ENCODE measurements around the gene CDH18.

Gene CDH18

GRCh38 chr5:19719109-19719508, 268.9 kb downstream of the CDH18 start:
- H3K4me3 ChIP-seq (ENCODE audit: low read depth, low read length): no peak overlapping the region
- DNase-seq (ENCODE audit: low read depth): no peak
- no peak for TF ChIP-seq CTCF (IDR thresholded peaks at IDR 0.05; ENCODE audit: insufficient read depth, low read depth, low read length, missing control alignments)

GRCh38 chr5:19713740-19714139, 274.3 kb downstream of the CDH18 start:
- no peak for DNase-seq (ENCODE audit: low read depth)
- H3K4me3 ChIP-seq (ENCODE audit: low read depth, low read length): no peak overlapping the region
- TF ChIP-seq CTCF (IDR thresholded peaks at IDR 0.05; ENCODE audit: insufficient read depth, low read depth, low read length, missing control alignments): no peak

- TF ChIP-seq CTCF (IDR thresholded peaks at IDR 0.05; ENCODE audit: insufficient read depth, low read depth, low read length, missing control alignments): no peak
- DNase-seq (ENCODE audit: low read depth): no peak
- H3K4me3 ChIP-seq (ENCODE audit: low read depth, low read length): no peak overlapping the region
Observed at GRCh38 chr5:19709403-19709802, 278.6 kb downstream of the CDH18 start.

- DNase-seq (ENCODE audit: low read depth): no peak
- H3K4me3 ChIP-seq (ENCODE audit: low read depth, low read length): no peak overlapping the region
- TF ChIP-seq CTCF (IDR thresholded peaks at IDR 0.05; ENCODE audit: insufficient read depth, low read depth, low read length, missing control alignments): no peak
Observed at GRCh38 chr5:19706776-19707175, 281.2 kb downstream of the CDH18 start.

- DNase-seq (ENCODE audit: low read depth): no peak
- no peak overlapping the region for H3K4me3 ChIP-seq (ENCODE audit: low read depth, low read length)
- TF ChIP-seq CTCF (IDR thresholded peaks at IDR 0.05; ENCODE audit: insufficient read depth, low read depth, low read length, missing control alignments): no peak
Observed at GRCh38 chr5:19701731-19702130, 286.3 kb downstream of the CDH18 start.

GRCh38 chr5:19694949-19695611, 292.9 kb downstream of the CDH18 start:
- H3K4me3 ChIP-seq (ENCODE audit: low read depth, low read length): no peak overlapping the region
- no peak for TF ChIP-seq CTCF (IDR thresholded peaks at IDR 0.05; ENCODE audit: insufficient read depth, low read depth, low read length, missing control alignments)
- DNase-seq (ENCODE audit: low read depth): no peak

- no peak for DNase-seq (ENCODE audit: low read depth)
- no peak for TF ChIP-seq CTCF (IDR thresholded peaks at IDR 0.05; ENCODE audit: insufficient read depth, low read depth, low read length, missing control alignments)
- H3K4me3 ChIP-seq (ENCODE audit: low read depth, low read length): no peak overlapping the region
Observed at GRCh38 chr5:19690978-19691377, 297.0 kb downstream of the CDH18 start.
